ENCODE data around the gene MTOR.
A peak's percentile ranks its signal among the peaks of the same experiment; 100 is the strongest.

Gene MTOR

DNA sequence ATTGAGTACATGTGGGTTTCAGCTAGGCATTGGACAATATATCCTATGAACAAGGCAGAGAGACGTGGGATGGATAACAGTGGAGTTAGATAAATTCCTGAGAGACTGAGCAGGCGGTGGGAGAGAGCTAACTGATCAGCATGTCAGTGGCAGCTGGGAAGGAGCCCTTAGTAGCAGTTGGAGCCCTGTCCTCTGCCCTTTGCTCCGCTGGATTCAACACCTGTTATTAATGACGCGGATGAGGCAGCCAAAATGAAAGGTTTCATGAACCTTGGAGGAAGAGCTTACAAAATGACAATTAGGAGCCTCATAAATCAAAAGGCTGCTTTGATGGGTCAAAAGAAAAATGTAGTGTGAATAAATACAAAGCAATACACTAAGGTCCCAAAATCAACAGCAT, 26.7 kb upstream of the MTOR start:
- H3K4me3 ChIP-seq (replicated peaks; ENCODE audit: low read depth, low read length): no peak overlapping the region
- no peak for TF ChIP-seq CTCF (IDR thresholded peaks at IDR 0.05; ENCODE audit: low read length, missing control alignments)

DNA sequence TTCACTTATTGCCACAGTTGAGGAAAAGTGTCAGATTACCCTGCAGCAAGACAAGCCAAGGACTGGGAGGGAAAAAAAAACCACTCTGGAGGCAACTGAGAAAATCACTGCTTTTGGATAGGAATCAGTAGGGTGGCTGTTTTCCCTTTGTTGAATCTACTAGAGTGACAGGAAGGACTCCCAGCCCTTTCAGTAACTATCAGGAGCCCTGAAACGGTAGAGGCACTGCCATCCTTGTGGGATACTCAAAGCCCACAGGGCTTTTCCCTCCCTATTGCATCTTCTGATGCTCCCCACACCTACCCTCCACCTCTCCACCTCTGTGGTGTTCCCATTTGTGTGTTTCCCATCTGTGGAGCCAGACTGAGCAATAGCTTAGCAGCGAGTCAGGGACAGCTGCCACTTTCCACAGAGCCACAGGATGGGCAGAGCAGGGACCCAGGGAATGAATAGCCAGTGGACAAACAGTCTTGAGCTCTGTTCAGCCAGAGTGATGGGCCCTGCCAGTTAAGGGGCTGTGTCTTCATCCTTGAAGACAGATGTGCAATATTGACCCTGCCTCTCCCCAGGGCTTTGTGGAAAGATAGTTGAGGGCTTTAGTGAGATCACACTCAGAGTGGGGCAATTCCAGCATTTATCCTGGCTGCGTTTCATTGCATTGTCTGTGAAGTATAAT, 24.5 kb upstream of the MTOR start:
- no peak overlapping the region for H3K4me3 ChIP-seq (replicated peaks; ENCODE audit: low read depth, low read length)
- DNase-seq (ENCODE audit: low read depth): peak; percentile 7
- TF ChIP-seq CTCF (IDR thresholded peaks at IDR 0.05; ENCODE audit: low read length, missing control alignments): no peak

More for the DNA sequence above, 26.7 kb upstream of the MTOR start:
- DNase-seq (ENCODE audit: low read depth): no peak

DNA sequence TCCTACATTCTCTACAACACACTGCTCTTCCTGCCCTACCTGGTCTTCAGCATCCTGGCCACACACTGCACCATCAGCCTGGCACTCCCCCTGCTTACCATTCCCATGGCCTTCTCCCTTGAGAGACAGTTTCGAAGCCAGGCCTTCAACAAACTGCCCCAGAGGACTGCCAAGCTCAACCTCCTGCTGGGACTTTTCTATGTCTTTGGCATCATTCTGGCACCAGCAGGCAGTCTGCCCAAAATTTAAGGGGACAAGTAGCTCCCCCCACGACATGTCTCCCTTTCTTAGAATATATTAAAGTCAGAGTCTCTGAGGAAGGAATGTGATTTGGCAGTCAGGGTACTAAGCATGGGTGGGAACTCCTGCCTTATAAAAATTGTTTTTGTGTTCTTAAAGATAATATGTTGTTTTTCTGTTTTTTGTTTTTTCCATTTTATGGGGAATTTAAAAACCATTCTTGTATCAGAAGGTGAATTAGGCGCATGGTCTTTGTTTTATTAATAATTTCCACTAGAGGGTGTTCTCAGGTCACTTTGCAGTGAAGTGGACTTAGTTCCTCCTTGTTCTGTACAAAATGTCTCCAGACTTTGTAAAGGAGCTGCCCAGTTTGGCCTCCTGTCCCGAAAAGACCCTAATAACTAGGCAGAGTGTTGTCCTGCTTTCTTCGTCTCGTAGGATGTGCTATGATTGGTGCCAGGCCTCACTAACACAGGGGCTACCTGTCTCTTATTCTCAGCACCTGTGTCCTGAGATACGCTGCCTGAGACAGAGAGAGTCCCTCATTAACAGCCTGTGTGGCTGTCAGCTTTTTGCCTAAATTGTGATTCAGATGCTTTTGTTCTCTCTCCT, 23.8 kb upstream of the MTOR start:
- peak; percentile 32 for TF ChIP-seq CTCF (IDR thresholded peaks at IDR 0.05; ENCODE audit: low read length, missing control alignments)
- H3K4me3 ChIP-seq (replicated peaks; ENCODE audit: low read depth, low read length): no peak overlapping the region
- peak; percentile 49 for DNase-seq (ENCODE audit: low read depth)

DNA sequence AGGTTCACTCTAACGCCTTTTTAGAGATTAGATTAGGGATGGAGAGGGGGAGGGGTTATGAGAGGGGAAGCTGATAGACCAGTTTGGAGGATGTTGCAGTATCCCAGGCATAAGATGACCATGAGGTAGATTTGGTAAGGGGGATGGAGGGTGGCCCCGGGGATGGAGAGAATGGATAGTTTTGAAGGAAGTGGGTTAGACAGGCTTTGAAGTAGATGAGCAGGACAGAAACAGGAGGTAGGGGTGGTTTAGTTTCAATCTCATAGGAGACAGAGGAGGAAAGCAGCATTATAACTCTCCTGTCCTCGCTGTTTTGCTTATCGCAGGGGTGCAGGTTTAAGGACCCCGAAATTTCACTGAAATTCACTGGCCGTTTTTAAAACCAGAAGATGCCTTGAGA, 22.4 kb upstream of the MTOR start:
- TF ChIP-seq CTCF (IDR thresholded peaks at IDR 0.05; ENCODE audit: low read length, missing control alignments): no peak
- no peak overlapping the region for H3K4me3 ChIP-seq (replicated peaks; ENCODE audit: low read depth, low read length)
- DNase-seq (ENCODE audit: low read depth): no peak

DNA sequence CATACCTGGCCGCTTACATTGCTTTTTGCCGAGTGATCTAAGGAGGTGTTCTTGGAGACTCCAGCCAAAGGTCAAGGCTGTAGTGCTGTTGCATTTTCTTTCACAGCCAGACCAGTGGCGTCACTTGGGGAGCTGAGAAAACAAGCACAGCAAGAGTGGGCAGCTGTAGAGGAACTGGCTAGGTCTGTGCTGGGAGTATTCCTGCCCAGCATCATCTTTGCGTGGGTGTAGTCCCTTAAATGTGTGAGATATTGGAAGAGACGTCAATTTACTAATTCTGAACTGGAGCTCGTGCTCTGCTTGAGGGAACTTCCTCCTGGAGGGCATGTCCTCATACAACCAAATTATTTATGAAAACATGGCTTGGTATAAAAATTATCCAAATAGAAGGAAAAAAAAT, 20.8 kb upstream of the MTOR start:
- DNase-seq (ENCODE audit: low read depth): no peak
- no peak overlapping the region for H3K4me3 ChIP-seq (replicated peaks; ENCODE audit: low read depth, low read length)
- no peak for TF ChIP-seq CTCF (IDR thresholded peaks at IDR 0.05; ENCODE audit: low read length, missing control alignments)

DNA sequence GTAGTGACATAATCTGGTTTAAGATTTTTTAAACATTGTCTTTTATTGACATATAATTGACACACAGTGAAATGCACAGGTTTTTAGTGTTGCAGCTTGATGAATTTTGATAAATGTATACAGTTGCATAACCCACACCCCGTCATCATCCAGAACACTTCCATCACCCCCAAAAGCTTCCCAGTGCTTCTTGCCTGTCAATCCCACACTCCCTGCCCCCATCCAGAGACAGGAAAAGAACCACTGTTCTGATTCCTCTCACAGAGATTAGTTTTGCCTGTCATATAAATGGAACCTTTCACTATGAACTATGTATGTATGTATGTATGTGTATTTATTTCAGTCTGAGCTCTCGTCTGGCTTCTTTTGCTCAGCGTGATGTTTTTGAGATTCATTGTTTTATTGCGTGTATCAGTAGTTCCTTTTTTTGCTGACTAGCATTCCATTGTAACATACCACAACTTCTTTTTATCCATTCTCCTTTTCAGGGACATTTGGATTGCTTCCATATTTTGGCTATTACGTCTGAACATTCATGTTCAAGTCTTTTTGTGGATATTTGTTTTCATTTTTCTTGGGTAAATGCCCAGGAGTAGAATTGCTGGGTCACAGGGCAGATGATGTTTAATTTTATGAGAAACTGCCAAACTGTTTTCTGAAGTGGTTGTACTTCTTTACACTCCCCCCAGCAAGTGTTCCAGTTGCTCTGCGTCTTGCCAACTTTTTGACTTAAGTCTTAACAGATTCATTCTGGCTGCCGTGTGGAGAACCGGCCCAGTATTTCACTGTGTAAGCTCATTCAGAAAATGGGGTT, 19.4 kb upstream of the MTOR start:
- TF ChIP-seq CTCF (IDR thresholded peaks at IDR 0.05; ENCODE audit: low read length, missing control alignments): no peak
- DNase-seq (ENCODE audit: low read depth): peak; percentile 98
- no peak overlapping the region for H3K4me3 ChIP-seq (replicated peaks; ENCODE audit: low read depth, low read length)
